H1 (cell line): ENCODE results near the gene MAPK1. TPM values are rescaled to one million over a fixed set of nuclear protein-coding genes. Genes with fewer than 3 reads are reported as not detected.

Experiments used
- POLR2AphosphoS5 ChIP-seq: IDR thresholded peaks from 2 replicates; pipeline ENCODE4 v1.6.1; 2011; ENCODE audit warnings: low read depth, low read length
- SIX5 ChIP-seq: IDR thresholded peaks from 2 replicates; pipeline ENCODE4 v1.6.1; 2011; ENCODE audit warnings: mild to moderate bottlenecking, low read depth, low read length
- SUZ12 ChIP-seq: fragments of 200-600 bp; sonication (generic); IDR thresholded peaks from 2 replicates; pipeline ENCODE4 v1.6.1; 2012; ENCODE audit warnings: mild to moderate bottlenecking, inconsistent platforms, low read length, moderate library complexity, mixed read lengths
- TEAD4 ChIP-seq: IDR thresholded peaks from 2 replicates; pipeline ENCODE4 v1.6.1; 2012; ENCODE audit warnings: low read depth, low read length, inconsistent platforms, mixed read lengths
- polyA plus RNA-seq, 7 experiments: library from polyadenylated mRNA; depleted of rRNA in 3 of 7; stranded (reverse) in 5 of 7; unstranded in 2 of 7; fragments of >200 nt in 5 of 7; fragments of 200-250 nt in 2 of 7; gene quantifications; 1 replicate in 5 of 7; 2 replicates in 1 of 7; 4 replicates in 1 of 7; pipeline versions ENCODE4 v1.2.1 to v1.2.3, GENCODE V29; 2011 to 2013; ENCODE audit warnings: missing spikeins in 2 of 7, mixed read lengths in 2 of 7
- total RNA-seq: library from RNA; stranded (reverse); fragmentation: NEBNext Ultra II Directional; extraction: Animal tissue kit (Norgen Biotek cat#: 25700); gene quantifications from 2 replicates; pipeline ENCODE4 v1.2.1, GENCODE V29; 2021
- TF ChIP-seq, protein P1 (sequence below), 3 experiments: IDR thresholded peaks; 1 replicate in 2 of 3; 2 replicates in 1 of 3; pipeline versions ENCODE4 v1.5.1 to v1.6.1; 2011; ENCODE audit warnings: low read length in 3 of 3, mild to moderate bottlenecking in 3 of 3, inconsistent platforms in 2 of 3, low read depth in 1 of 3, moderate library complexity in 1 of 3; ENCODE audit not compliant: insufficient read depth in 1 of 3; ENCODE audit errors: control extremely low read depth in 1 of 3

Gene MAPK1
- total and polyA plus RNA-seq, 2 of the 8 experiments (the other 6 are each of a cell fraction or from before 2014, with no cell fraction given): 28.1 to 101 TPM

DNA sequence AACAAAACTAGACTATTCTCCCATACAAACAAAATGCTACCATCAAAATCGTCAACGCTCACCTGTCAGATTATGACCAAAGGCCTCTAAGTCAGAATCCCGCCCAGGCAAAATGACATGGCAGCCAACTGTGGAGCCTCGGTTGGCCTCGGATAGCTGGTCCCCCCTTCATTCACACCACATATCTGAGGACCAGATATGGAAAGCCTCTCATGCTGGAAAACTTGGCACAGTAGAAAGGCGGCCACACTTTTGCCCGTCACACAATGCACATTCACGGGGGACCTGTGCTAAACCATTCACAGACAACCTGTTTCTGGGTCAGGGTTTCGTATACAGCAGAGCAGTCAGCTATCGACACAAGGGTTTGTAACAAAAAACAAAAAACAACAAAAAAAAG is 11.2 kb downstream of the MAPK1 start (continued):
- TF ChIP-seq TEAD4: no peak
- TF ChIP-seq POLR2AphosphoS5: no peak
- TF ChIP-seq, protein P1, sequence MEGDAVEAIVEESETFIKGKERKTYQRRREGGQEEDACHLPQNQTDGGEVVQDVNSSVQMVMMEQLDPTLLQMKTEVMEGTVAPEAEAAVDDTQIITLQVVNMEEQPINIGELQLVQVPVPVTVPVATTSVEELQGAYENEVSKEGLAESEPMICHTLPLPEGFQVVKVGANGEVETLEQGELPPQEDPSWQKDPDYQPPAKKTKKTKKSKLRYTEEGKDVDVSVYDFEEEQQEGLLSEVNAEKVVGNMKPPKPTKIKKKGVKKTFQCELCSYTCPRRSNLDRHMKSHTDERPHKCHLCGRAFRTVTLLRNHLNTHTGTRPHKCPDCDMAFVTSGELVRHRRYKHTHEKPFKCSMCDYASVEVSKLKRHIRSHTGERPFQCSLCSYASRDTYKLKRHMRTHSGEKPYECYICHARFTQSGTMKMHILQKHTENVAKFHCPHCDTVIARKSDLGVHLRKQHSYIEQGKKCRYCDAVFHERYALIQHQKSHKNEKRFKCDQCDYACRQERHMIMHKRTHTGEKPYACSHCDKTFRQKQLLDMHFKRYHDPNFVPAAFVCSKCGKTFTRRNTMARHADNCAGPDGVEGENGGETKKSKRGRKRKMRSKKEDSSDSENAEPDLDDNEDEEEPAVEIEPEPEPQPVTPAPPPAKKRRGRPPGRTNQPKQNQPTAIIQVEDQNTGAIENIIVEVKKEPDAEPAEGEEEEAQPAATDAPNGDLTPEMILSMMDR (IDR thresholded peaks at IDR 0.05; ENCODE audit: control extremely low read depth in 1 of 3, insufficient read depth in 1 of 3, low read depth in 1 of 3, low read length in 3 of 3): no peak
- no peak for TF ChIP-seq SIX5
- no peak for TF ChIP-seq SUZ12
